Neural cell (in vitro differentiated cells): ENCODE measurements around the gene INTS7. TPM values are rescaled to one million over a fixed set of nuclear protein-coding genes. Genes with fewer than 3 reads are reported as not detected.

ENCODE experiments used
- H2AFZ ChIP-seq: fragments of 200-600, 300-800 bp; sonication (generic), shearing (Covaris generic); 2 replicates; pipeline ENCODE4 v1.6.0; 2014; ENCODE audit warnings: low read depth, mild to moderate bottlenecking, antibody characterized with exemption, low read length, moderate library complexity
- H3F3A ChIP-seq: fragments of 200-600 bp; shearing (Covaris generic); 2 replicates; pipeline ENCODE4 v1.6.1; 2016; ENCODE audit warnings: mild to moderate bottlenecking, moderate library complexity, mixed read lengths, antibody characterized with exemption, low read length; ENCODE audit not compliant: insufficient read depth, poor library complexity, severe bottlenecking
- H3K27ac ChIP-seq: fragments of 200-600, 300-800 bp; sonication (generic), shearing (Covaris generic); 2 replicates; pipeline ENCODE4 v1.5.1; 2014; ENCODE audit warnings: mild to moderate bottlenecking, low read length, moderate library complexity
- H3K27me3 ChIP-seq: fragments of 300-800, 200-600 bp; sonication (generic), shearing (Covaris generic); 2 replicates; pipeline ENCODE4 v1.6.0; 2014; ENCODE audit warnings: mild to moderate bottlenecking, low read depth, low read length, moderate library complexity; ENCODE audit not compliant: insufficient read depth
- H3K36me3 ChIP-seq: fragments of 300-800, 200-600 bp; sonication (generic), shearing (Covaris generic); 2 replicates; pipeline ENCODE4 v1.5.1; 2014; ENCODE audit warnings: mild to moderate bottlenecking, antibody characterized with exemption, low read length, moderate library complexity; ENCODE audit not compliant: insufficient read depth
- H3K4me2 ChIP-seq: fragments of 300-800, 200-600 bp; sonication (generic), shearing (Covaris generic); 2 replicates; pipeline ENCODE4 v1.6.0; 2014; ENCODE audit warnings: mild to moderate bottlenecking, low read length
- H3K4me3 ChIP-seq: fragments of 300-800, 200-600 bp; sonication (generic), shearing (Covaris generic); 2 replicates; pipeline ENCODE4 v1.5.1; 2014; ENCODE audit warnings: mild to moderate bottlenecking, low read length, moderate library complexity
- H3K79me2 ChIP-seq: fragments of 200-600 bp; shearing (Covaris generic); replicated peaks from 2 replicates; pipeline ENCODE4 v1.6.0; 2014; ENCODE audit warnings: mild to moderate bottlenecking, low read length, moderate library complexity; ENCODE audit not compliant: insufficient read depth
- H3K9ac ChIP-seq: fragments of 300-800, 200-600 bp; sonication (generic), shearing (Covaris generic); 2 replicates; pipeline ENCODE4 v1.6.1; 2016; ENCODE audit warnings: mild to moderate bottlenecking, low read length, mixed read lengths
- H3K9me2 ChIP-seq: fragments of 200-600 bp; shearing (Covaris generic); 2 replicates; pipeline ENCODE4 v1.6.1; 2016; ENCODE audit warnings: mild to moderate bottlenecking, low read length, mixed read lengths; ENCODE audit not compliant: insufficient read depth
- H3K9me3 ChIP-seq: fragments of 200-600, 300-800 bp; sonication (generic), shearing (Covaris generic); 2 replicates; pipeline ENCODE4 v1.6.1; 2016; ENCODE audit warnings: mild to moderate bottlenecking, mixed run types, low read length, moderate library complexity, mixed read lengths
- H4K20me1 ChIP-seq: fragments of 200-600 bp; shearing (Covaris generic); 2 replicates; pipeline ENCODE4 v1.6.1; 2016; ENCODE audit warnings: mild to moderate bottlenecking, mixed run types; ENCODE audit not compliant: insufficient read depth
- EP300 ChIP-seq: fragments of 450-650 bp; conservative IDR thresholded peaks from 2 replicates; pipeline ENCODE4 v1.6.1; 2014; ENCODE audit warnings: antibody characterized with exemption, mild to moderate bottlenecking, moderate library complexity; ENCODE audit not compliant: poor library complexity, severe bottlenecking
- EZH2 ChIP-seq: fragments of 200-600, 300-800 bp; shearing (Covaris generic), sonication (generic); IDR thresholded peaks from 2 replicates; pipeline ENCODE4 v1.6.1; 2014; ENCODE audit warnings: antibody characterized with exemption, low read length, borderline replicate concordance, mild to moderate bottlenecking; ENCODE audit not compliant: insufficient read depth, poor library complexity, severe bottlenecking
- MXI1 ChIP-seq: fragments of 450-650 bp; conservative IDR thresholded peaks from 2 replicates; pipeline ENCODE4 v1.6.1; 2014; ENCODE audit warnings: antibody characterized with exemption, mild to moderate bottlenecking; ENCODE audit not compliant: poor library complexity, severe bottlenecking
- POLR2AphosphoS5 ChIP-seq: IDR thresholded peaks from 2 replicates; pipeline ENCODE4 v1.6.1; 2012
- RAD21 ChIP-seq: fragments of 450-650 bp; conservative IDR thresholded peaks from 2 replicates; pipeline ENCODE4 v1.6.1; 2014; ENCODE audit warnings: antibody characterized with exemption, mild to moderate bottlenecking, moderate library complexity
- SMC3 ChIP-seq: fragments of 450-650 bp; conservative IDR thresholded peaks from 2 replicates; pipeline ENCODE4 v1.6.1; 2014; ENCODE audit warnings: antibody characterized with exemption, mild to moderate bottlenecking, moderate library complexity; ENCODE audit not compliant: poor library complexity
- TAF1 ChIP-seq: IDR thresholded peaks from 2 replicates; pipeline ENCODE4 v1.6.1; 2012; ENCODE audit warnings: low read depth
- polyA plus RNA-seq: library from polyadenylated mRNA; depleted of rRNA; stranded (reverse); fragments of >200 nt; gene quantifications from 2 replicates; pipeline ENCODE4 v1.2.3, GENCODE V29; 2014
- TF ChIP-seq, protein P1 (sequence below): IDR thresholded peaks from 2 replicates; pipeline ENCODE4 v1.6.1; 2012; ENCODE audit warnings: borderline replicate concordance
- TF ChIP-seq, protein P2 (sequence below): fragments of 450-650 bp; IDR thresholded peaks from 2 replicates; pipeline ENCODE4 v1.5.1; 2014; ENCODE audit warnings: antibody characterized with exemption, mild to moderate bottlenecking, moderate library complexity; ENCODE audit not compliant: poor library complexity, severe bottlenecking

Gene INTS7
- polyA plus RNA-seq, 1 donor from 2014 or later = 23.6 TPM

DNA sequence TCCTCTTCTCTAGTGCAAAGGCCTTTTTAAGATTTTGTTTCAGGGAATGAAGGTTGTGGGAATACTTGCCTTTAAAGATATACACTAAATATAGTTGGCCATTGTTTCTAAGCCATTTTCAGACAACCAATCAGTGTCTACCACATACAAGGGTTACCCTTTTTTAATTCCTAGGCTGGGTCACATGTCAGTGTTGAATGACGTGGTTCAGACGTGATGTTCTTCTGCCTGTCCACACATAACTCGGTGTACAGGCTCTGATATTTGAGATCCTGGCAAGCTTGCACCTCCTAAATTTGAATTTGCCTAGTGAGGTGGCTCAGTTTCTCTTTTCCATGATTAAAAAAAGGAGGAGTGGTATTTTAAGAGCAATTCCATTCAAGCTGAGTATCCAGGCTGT lies 39.0 kb upstream of the INTS7 start:
- no peak overlapping the region for H3K4me3 ChIP-seq
- H2AFZ ChIP-seq = no peak overlapping the region
- H3K27ac ChIP-seq = no peak overlapping the region

DNA sequence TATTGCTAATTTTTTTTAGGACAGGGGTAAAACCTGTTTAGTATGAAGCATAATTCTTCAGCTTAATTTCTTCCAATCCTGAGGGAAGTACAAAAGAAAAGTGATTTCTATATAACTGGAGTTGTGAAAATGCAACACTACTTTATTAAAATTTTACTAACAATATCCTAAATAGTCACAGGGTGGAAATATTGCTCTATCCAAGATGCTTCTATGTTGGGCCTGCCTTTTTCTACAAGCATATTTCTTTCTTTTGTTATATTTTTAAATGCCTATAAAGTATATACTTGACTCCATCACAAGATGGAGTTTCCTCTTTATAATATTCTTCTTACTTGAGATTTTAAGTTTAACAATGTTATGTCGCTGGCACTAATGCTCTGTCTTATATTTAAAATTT lies 38.1 kb upstream of the INTS7 start:
- H3K36me3 ChIP-seq = no peaks in the 10 kb centered on the region
- no peaks in the 10 kb centered on the region for H3F3A ChIP-seq
- H3K79me2 ChIP-seq = no peaks in the 10 kb centered on the region
- H3K9ac ChIP-seq = no peak overlapping the region
- TF ChIP-seq, protein P1, sequence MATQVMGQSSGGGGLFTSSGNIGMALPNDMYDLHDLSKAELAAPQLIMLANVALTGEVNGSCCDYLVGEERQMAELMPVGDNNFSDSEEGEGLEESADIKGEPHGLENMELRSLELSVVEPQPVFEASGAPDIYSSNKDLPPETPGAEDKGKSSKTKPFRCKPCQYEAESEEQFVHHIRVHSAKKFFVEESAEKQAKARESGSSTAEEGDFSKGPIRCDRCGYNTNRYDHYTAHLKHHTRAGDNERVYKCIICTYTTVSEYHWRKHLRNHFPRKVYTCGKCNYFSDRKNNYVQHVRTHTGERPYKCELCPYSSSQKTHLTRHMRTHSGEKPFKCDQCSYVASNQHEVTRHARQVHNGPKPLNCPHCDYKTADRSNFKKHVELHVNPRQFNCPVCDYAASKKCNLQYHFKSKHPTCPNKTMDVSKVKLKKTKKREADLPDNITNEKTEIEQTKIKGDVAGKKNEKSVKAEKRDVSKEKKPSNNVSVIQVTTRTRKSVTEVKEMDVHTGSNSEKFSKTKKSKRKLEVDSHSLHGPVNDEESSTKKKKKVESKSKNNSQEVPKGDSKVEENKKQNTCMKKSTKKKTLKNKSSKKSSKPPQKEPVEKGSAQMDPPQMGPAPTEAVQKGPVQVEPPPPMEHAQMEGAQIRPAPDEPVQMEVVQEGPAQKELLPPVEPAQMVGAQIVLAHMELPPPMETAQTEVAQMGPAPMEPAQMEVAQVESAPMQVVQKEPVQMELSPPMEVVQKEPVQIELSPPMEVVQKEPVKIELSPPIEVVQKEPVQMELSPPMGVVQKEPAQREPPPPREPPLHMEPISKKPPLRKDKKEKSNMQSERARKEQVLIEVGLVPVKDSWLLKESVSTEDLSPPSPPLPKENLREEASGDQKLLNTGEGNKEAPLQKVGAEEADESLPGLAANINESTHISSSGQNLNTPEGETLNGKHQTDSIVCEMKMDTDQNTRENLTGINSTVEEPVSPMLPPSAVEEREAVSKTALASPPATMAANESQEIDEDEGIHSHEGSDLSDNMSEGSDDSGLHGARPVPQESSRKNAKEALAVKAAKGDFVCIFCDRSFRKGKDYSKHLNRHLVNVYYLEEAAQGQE = no peak
- TF ChIP-seq POLR2AphosphoS5 (no peak), RAD21 (no peak), EZH2 (no peak), MXI1 (no peak), TAF1 (no peak)
- H3K9me3 ChIP-seq = no peaks in the 10 kb centered on the region
- no peaks in the 10 kb centered on the region for H4K20me1 ChIP-seq
- H2AFZ ChIP-seq = no peak overlapping the region
- H3K4me3 ChIP-seq = no peak overlapping the region
- no peak overlapping the region for H3K27ac ChIP-seq
- H3K27me3 ChIP-seq = no peaks in the 10 kb centered on the region
- H3K9me2 ChIP-seq = no peaks in the 10 kb centered on the region
- H3K4me2 ChIP-seq = no peak overlapping the region

More for the DNA sequence above, 39.0 kb upstream of the INTS7 start:
- no peaks in the 10 kb centered on the region for H3K79me2 ChIP-seq
- no peaks in the 10 kb centered on the region for H3F3A ChIP-seq
- no peak overlapping the region for H3K9ac ChIP-seq
- H3K4me2 ChIP-seq = no peak overlapping the region
- H3K9me3 ChIP-seq = no peaks in the 10 kb centered on the region
- no peaks in the 10 kb centered on the region for H3K36me3 ChIP-seq
- H3K27me3 ChIP-seq = no peaks in the 10 kb centered on the region
- TF ChIP-seq POLR2AphosphoS5 (no peak), TAF1 (no peak), SMC3 (no peak), MXI1 (no peak), EP300 (no peak), RAD21 (no peak), EZH2 (no peak)
- TF ChIP-seq, protein P2, sequence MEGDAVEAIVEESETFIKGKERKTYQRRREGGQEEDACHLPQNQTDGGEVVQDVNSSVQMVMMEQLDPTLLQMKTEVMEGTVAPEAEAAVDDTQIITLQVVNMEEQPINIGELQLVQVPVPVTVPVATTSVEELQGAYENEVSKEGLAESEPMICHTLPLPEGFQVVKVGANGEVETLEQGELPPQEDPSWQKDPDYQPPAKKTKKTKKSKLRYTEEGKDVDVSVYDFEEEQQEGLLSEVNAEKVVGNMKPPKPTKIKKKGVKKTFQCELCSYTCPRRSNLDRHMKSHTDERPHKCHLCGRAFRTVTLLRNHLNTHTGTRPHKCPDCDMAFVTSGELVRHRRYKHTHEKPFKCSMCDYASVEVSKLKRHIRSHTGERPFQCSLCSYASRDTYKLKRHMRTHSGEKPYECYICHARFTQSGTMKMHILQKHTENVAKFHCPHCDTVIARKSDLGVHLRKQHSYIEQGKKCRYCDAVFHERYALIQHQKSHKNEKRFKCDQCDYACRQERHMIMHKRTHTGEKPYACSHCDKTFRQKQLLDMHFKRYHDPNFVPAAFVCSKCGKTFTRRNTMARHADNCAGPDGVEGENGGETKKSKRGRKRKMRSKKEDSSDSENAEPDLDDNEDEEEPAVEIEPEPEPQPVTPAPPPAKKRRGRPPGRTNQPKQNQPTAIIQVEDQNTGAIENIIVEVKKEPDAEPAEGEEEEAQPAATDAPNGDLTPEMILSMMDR = no peak
- TF ChIP-seq, protein P1 = no peak
- H3K9me2 ChIP-seq = no peaks in the 10 kb centered on the region
- H4K20me1 ChIP-seq = no peaks in the 10 kb centered on the region
